NCI-H2227 (cell line): ENCODE data around the gene TNFRSF13B.
A peak's percentile ranks its signal among the peaks of the same experiment; 100 is the strongest.
"Not testable (repeated sequence)": the region's sequence is repeated elsewhere in the genome, so short reads cannot be mapped to it uniquely, and the experiment has no call there.

Source experiments
- DNase-seq: peaks from one replicate; lab custom pipeline; 2025; ENCODE audit not compliant: unreplicated experiment; lab: John Stamatoyannopoulos, UW

TNFRSF13B gene

GRCh38 chr17:17007891-17008290 lies 36.0 kb upstream of the TNFRSF13B start:
- not testable (repeated sequence) for DNase-seq

GRCh38 chr17:17004997-17005614 lies 33.2 kb upstream of the TNFRSF13B start:
- not testable (repeated sequence) for DNase-seq

- no peak for DNase-seq
Observed at GRCh38 chr17:17004251-17004996, 32.5 kb upstream of the TNFRSF13B start.

GRCh38 chr17:17002731-17003715 lies 31.1 kb upstream of the TNFRSF13B start:
- not testable (repeated sequence) for DNase-seq

GRCh38 chr17:17001874-17002520 lies 30.1 kb upstream of the TNFRSF13B start:
- peak; percentile 65 for DNase-seq

- DNase-seq, result no peak
Observed at GRCh38 chr17:17001076-17001777, 29.3 kb upstream of the TNFRSF13B start.

DNA sequence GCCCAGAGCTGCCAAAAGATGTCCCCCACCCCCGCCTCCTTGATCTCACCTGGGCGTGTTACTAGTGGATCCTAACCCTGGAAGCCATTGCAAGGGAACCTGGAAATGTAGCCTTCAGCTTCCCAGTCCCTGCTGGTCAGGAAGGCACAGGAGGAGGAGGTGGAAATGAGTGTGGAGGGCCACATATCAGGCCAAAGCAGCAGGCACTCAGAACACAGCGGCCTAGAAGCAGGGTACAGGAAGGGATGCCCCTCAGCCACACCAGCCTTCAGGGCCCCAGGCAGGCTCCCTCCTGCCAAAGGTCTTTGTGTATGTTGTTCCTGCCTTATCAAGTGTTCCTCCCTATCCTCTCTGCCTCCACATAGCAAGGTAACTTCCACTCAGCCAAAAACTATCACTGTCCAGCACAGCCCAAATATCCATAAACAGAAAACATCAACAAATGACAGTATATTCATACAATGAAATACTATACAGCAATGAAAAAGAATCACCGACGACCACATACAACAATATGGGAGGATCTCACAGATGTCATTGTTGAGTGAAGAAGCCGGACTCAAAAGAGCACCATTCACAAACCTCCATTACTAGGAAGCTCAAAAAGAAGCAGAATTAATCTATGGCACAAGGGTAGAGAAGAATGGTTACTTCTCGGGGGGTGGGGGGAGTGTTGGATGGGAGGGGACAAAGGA lies 28.2 kb upstream of the TNFRSF13B start:
- DNase-seq, result no peak

- no peak for DNase-seq
Observed at GRCh38 chr17:16997514-16998429, 25.9 kb upstream of the TNFRSF13B start.

- not testable (repeated sequence) for DNase-seq
Observed at GRCh38 chr17:16996726-16997125, 24.8 kb upstream of the TNFRSF13B start.

DNA sequence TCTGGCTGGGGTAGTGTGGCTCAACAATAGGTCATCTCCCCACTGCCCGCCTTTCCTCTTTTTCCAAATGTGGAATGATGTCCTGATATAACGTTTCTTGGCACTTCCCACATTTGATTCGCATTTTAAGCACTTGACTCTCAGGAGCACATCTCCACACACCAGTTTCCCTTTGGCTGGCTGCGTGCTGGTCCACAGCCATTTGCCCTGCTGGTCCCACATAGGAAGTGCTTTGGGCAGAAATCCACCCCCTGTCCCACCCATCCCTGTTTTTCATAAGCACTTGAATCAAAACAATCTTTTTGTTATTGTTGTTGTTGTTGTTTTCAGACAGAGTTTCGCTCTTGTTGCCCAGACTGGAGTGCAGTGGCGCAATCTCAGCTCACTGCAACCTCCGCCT lies 24.0 kb upstream of the TNFRSF13B start:
- DNase-seq, result no peak

GRCh38 chr17:16994631-16995030 lies 22.7 kb upstream of the TNFRSF13B start:
- no peak for DNase-seq

DNA sequence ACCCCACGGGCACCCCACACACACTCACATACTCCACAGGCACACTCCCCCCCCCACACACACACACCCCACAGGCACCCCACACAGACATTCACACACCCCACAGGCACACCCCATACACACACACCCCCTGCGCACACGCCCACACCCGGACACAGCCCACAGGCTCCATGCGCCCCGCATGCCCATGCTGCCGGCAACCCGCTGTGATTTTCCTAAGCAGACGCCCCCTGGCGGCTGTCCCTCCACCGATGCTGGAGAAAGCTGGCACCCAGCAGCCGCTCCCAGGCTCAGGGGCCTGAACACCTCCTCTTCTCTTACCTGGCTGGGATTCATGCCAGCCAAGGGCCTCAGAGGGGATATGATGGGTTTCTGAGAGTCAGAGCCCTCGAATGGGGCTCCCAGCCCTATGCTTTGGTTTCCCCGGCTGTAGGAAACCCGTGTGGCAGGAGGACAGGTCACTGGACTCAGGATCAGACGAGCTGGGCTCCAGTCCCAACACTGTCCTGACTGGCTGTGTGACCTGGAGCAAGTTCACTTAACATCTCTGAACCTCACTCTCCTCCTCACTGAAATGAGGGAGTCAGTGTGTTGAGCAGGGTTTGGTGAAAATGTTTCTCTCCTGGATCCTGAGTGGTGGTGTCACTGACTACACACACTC lies 19.6 kb upstream of the TNFRSF13B start:
- peak; percentile 38 for DNase-seq

- no peak for DNase-seq
Observed at GRCh38 chr17:16989953-16990860, 18.3 kb upstream of the TNFRSF13B start.

GRCh38 chr17:16989230-16989952 lies 17.5 kb upstream of the TNFRSF13B start:
- DNase-seq, result no peak

DNA sequence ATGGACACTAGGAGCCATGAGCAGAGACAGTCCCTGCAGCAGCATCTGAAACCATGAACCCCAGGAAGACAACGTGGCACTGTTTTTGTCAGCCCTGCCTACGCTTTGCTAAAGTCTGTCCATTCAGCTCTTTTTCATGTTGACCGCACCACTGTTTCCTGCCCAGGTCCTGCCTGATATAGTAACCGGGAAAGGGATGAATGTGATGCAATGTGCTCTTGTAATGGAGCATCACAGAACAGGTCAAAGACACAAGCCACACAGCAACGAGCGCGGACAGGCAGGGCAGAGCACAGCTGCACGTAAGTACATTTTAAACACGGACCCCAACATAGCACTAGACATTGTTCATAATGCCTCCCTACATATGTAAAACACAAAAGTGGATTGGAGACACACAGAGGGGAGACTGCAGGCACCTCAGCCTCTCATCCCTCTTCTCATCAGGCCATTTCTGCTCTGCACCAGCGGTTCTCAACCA lies 16.9 kb upstream of the TNFRSF13B start:
- no peak for DNase-seq

DNA sequence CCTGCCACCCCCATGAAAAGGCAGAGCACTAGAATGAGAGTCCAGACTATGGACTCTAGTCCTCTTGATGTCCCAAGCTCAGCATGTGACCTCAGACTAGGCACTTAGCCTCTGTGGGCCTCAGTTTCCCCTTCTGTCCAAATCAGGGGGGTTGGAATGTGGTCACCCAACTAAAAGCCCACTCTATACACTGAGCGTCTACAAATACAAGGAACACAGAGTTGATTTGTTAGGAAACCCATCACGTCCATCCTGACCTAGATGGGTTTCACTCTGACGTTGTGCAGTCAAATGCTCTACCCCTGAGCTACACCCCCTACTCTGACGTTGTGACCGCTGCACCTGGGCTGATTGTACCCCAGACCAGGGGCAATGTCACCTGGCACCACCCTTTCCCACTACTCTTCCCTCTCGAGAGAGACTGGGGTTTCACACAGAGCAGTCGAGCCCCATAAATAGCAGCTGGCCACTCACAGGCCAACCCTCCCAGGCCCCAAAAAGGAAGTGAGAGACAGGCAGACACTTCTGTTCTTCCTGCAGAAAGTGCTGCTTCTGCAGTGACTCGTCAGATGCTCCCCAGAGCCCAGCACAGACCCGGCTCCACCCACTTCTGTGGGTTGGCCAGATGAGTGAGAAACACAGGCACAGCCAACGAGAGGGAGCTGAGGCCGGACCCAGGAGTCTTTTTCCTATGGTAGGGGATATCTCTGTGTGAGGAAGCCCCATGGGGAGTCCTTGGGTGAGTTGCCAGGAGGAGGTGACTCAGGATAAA lies 16.1 kb upstream of the TNFRSF13B start:
- DNase-seq, result no peak
